ENCODE measurements around the gene SMO.

DNA sequence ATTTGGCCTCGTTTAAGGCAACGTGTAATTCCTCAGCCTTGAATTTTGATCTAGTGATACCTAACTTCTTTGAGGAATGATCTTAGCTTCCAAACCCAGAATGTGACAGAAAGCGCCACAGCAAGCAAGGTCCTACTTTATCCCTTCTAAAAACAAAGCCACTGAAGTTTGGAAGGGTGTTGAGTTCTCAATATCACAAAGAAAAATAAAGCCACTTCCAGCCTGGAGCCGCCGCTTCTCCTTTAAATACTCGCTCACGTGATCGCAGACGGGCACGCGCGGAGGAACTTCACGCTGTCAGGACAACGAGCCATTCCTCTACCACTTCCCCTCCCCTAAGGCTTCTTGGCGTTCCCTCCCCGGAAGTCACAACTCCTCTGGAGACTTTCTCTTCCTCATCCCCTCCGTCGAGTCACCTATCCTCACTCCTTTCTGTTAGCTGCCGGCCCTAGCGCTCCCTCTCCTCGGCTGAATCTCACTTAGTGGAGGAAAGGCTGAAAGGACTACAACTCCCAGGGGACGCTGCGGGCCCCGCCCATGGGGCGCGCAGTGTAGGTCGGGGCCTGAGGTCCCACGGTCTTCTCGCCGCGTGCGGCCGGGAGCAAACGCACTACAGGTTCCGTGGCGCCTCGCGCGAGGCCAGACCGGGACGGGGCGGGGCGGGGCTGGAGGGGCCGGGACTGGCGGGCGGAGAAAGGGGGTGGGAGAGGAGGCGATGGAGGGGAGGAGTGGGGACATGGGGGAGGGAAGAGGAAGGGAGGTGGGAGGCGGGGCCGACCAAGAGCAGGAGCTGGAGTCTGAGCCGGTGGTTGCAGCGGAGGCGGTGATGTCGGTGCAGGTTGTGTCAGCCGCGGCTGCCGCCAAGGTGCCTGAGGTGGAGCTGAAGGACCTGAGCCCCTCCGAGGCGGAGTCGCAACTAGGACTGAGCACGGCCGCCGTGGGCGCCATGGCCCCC, 36.1 kb downstream of the SMO start, which contains the start of gene AHCYL2:
- TF ChIP-seq, protein P1, sequence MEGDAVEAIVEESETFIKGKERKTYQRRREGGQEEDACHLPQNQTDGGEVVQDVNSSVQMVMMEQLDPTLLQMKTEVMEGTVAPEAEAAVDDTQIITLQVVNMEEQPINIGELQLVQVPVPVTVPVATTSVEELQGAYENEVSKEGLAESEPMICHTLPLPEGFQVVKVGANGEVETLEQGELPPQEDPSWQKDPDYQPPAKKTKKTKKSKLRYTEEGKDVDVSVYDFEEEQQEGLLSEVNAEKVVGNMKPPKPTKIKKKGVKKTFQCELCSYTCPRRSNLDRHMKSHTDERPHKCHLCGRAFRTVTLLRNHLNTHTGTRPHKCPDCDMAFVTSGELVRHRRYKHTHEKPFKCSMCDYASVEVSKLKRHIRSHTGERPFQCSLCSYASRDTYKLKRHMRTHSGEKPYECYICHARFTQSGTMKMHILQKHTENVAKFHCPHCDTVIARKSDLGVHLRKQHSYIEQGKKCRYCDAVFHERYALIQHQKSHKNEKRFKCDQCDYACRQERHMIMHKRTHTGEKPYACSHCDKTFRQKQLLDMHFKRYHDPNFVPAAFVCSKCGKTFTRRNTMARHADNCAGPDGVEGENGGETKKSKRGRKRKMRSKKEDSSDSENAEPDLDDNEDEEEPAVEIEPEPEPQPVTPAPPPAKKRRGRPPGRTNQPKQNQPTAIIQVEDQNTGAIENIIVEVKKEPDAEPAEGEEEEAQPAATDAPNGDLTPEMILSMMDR (IDR thresholded peaks at IDR 0.05): no peak
- TF ChIP-seq EP300 (IDR thresholded peaks at IDR 0.05; ENCODE audit: low read depth): no peak
